ENCODE measurements around the gene HIF1AN.

The HIF1AN gene

DNA sequence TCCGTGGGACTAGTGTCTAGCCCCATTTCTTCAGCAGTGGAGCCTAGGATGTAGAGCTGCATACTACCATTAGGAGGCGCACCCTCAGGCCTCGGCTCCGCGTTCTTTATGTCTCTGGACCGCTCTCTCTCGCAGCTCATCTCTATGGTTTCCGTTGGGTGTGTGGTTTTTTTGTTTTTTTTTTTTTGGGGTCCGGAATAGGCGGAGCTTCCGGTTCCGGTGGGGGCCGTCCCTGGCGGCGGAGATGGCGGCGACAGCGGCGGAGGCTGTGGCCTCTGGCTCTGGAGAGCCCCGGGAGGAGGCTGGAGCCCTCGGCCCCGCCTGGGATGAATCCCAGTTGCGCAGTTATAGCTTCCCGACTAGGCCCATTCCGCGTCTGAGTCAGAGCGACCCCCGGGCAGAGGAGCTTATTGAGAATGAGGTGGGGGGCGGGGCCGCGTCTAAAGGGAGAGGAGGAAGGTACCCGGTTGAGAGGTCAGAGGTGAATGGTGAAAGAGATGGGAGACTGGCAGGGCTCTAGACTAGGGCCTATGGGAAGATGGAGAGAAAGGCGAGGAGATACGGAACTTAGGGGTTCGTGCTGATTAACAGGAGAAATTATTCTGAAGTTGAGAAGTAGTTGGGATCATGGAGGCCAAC is at the start of gene HIF1AN:
Gene HIF1AN (plus strand): TSS at position 229 of the 639 bp plus-strand sequence. CDS start 16 bp downstream, at position 245.
- DNase-seq (ENCODE audit: low read depth, low spot score): peak; percentile 97

GRCh38 chr10:100487529-100487928 is 48.2 kb upstream of the HIF1AN start:
- DNase-seq (ENCODE audit: low read depth, low spot score): no peak

GRCh38 chr10:100489396-100489795 is 46.3 kb upstream of the HIF1AN start:
- no peak for DNase-seq (ENCODE audit: low read depth, low spot score)

GRCh38 chr10:100490531-100490930 is 45.2 kb upstream of the HIF1AN start:
- no peak for DNase-seq (ENCODE audit: low read depth, low spot score)

GRCh38 chr10:100496567-100496966 is 39.2 kb upstream of the HIF1AN start:
- no peak for DNase-seq (ENCODE audit: low read depth, low spot score)

DNA sequence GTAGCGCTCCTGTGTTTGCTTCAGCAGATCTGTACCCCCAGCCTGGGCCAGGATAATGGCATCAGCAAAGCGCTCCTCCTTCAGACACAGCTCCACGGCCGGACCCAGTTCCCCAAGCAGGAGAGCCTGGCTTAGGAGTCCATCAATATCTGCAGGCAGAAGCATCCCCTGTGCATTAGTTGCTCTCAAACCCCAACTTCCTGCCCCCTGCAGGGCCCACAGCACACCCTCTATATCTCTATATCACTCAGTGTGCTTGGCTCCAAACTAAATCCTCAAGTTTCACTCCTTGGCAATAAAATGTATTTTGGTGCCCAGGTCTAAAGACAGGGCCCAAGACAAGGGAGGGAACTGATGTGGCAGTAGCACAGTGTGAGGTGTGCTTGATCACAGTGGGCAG is 37.7 kb upstream of the HIF1AN start:
- DNase-seq (ENCODE audit: low read depth, low spot score): no peak

DNA sequence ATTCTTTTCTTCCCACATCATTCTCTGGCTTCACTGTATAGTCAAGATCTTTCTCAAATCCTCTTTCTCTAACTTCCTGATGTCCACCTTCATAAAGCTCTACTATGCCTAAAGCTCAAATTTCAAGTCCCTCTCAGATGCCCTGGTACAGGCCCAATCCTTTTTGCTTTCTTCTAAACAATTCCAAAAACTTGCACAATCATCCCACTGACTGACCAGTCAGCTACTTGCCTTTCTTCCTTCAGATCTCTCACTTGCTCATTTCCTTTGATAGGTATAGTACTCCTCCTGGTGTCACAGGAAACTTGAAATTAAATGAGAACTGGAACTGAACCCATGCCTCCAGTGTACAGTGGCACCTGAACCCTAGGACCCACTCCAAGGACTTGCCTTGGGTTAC is 34.3 kb upstream of the HIF1AN start:
- no peak for DNase-seq (ENCODE audit: low read depth, low spot score)

GRCh38 chr10:100502926-100503494 is 32.7 kb upstream of the HIF1AN start:
- no peak for DNase-seq (ENCODE audit: low read depth, low spot score)

- DNase-seq (ENCODE audit: low read depth, low spot score): no peak
Measured at GRCh38 chr10:100504096-100504495, 31.6 kb upstream of the HIF1AN start.

GRCh38 chr10:100505164-100505563 is 30.6 kb upstream of the HIF1AN start:
- no peak for DNase-seq (ENCODE audit: low read depth, low spot score)

- DNase-seq (ENCODE audit: low read depth, low spot score): no peak
Measured at GRCh38 chr10:100506596-100507356, 29.0 kb upstream of the HIF1AN start.

DNA sequence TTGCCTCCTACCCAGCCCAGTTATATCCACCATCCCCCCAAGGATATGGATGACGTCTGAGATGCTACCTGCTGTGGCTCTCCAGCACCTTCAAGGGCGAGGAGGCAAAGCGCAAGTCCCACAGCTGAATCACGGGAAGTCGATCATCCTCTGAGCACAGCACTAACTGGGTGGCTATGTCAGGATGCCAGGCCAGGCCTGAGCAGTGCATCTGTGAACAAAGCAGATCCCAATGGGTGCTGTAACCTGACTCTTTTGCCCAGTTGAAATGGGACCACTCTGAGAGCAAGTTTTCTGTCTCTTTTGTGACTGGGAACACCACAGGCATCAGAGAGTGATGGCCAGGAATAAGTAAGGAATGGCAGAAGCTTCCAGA is 28.4 kb upstream of the HIF1AN start:
- no peak for DNase-seq (ENCODE audit: low read depth, low spot score)

GRCh38 chr10:100508266-100508665 is 27.5 kb upstream of the HIF1AN start:
- no peak for DNase-seq (ENCODE audit: low read depth, low spot score)

DNA sequence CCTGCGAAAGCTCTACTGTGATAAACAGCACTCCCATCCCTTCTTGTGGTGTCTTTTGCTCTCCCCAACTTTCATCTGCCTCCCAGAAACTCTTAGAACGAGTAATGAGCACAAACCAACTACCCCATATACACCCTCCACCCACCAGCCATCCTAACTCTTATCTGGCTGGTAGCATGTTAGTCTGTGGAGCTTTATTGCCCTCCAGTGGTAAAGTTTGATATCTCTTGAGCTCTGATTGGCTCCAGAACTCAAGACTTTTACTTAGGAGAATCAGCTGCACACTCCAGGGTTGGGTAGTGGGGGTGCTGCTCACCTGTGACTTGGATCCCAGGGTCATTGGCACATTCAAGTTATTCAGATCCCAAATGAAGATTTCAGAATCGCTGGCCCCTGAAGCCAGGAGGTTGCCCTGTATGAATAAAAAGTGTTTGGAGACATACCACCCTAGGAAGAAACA is 27.0 kb upstream of the HIF1AN start:
- DNase-seq (ENCODE audit: low read depth, low spot score): peak; percentile 66

DNA sequence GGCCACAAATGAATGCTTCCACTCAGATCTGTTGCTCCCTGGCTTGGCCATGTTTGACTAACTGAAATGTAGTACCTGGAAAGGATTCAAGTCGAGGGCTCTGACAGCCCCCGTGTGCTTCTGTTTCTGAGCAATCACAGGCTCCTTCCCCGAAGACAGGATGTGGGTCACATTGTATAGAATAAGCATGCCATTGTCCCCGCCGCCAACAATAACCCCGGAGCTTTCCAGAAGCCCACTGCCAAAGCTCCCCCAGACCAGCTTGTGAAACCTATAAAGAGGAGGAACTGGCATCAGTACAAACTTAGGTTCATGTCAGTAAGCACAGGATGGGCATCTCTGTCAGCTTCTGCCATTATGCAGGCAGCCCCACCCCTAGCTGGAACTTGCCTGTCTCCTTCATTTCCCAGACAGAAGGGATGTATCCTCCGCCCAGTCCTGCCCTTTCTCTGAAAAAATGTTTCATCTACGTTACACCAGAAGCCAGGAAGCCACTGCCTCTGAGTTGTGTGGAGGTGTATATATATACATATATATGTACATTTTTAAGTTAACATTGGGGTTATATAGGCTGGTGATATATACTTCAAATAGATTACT is 26.4 kb upstream of the HIF1AN start:
- DNase-seq (ENCODE audit: low read depth, low spot score): no peak

DNA sequence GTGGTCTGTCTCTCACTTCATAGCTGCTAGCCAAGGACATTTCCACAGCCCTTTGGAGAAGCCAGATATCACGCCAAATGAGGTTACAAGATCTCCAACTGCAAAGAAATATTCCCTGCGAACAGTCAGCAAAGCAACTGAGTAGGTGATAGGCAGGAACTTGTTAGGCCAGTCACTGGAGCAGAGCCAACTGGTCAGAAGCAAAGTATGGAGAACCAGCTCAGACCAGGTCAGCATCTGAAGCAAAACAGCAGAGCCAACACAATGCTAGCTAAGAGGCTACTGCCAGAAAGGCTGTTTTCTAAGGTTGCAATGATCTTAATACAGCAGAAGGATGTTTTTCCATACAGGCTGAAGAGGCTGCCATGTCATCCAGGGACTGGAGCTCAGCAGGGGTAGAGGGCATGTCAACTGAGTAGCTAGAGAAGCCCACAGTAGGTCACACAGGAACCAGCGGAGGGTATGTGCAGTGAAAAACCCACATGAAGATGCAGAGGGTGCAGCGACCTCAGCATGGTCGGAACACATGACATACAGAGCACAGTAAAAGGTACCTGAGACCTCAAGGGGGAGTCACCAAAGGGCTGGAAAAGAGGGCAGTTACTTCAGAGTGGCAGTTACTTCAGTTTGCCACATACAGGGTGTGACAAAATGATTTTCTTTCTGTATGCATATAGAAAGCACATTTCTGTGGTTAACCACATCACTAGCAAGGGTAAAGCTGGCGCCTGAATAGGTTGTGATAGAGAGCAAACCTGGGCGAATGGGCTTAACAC is 25.0 kb upstream of the HIF1AN start:
- no peak for DNase-seq (ENCODE audit: low read depth, low spot score)

- DNase-seq (ENCODE audit: low read depth, low spot score): no peak
Measured at GRCh38 chr10:100515612-100516011, 20.1 kb upstream of the HIF1AN start.

- peak; percentile 32 for DNase-seq (ENCODE audit: low read depth, low spot score)
Measured at GRCh38 chr10:100516847-100517246, 18.9 kb upstream of the HIF1AN start.

DNA sequence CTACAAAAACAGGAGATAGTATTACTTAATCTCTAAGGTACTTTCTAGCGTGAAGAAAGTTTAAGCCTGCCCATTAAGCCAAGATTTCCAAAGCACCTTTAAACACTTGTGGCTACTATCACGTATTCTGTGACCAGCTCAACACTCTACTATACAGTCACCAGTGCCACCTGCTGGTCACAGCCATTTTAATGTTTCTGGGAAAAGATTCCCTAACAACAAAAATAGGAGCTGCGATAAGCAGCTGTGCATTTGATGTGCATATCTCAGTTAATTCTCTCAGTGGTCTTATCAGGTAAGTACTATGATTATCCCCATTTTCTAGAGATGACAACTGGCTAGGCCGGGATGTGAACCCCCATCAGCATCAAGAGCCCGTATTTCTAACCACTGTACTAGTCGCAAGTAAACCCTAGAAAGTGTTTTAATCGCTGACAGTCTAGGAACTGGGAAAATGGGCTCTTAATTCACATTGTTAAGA is 16.9 kb upstream of the HIF1AN start:
- peak; percentile 62 for DNase-seq (ENCODE audit: low read depth, low spot score)

- peak; percentile 84 for DNase-seq (ENCODE audit: low read depth, low spot score)
Measured at GRCh38 chr10:100519311-100520051, 16.3 kb upstream of the HIF1AN start, which contains the start of gene SEC31B. SEC31B (minus strand) TSS chr10:100519861; CDS start chr10:100516952, 2,909 bp downstream.

- no peak for DNase-seq (ENCODE audit: low read depth, low spot score)
Measured at GRCh38 chr10:100520811-100521210, 14.9 kb upstream of the HIF1AN start.

All from ELF-1 (cell line).